ENCODE data around the gene GNRH2. TPM values are rescaled to one million over a fixed set of nuclear protein-coding genes. Genes with fewer than 3 reads are reported as not detected.

GNRH2 gene
- total and polyA plus RNA-seq, 2 donors (not counting 3 experiments of a cell fraction or from before 2014, with no cell fraction given): 1.9 TPM; not detected in 1

- no peak for FAIRE-seq
- CTCF ChIA-PET: interaction anchor here (1.0 to 1.1 kb wide), 2 partner anchors 13 to 85 kb away, joined by 3 to 4 read pairs; no protein-coding TSS in a partner anchor
- Histone ChIP-seq H3K79me2 (ENCODE audit: control insufficient read depth, insufficient read depth, low read length) (no peaks in the 10 kb centered on the region), H3K4me3 (replicated peaks in 1 of 3; ENCODE audit: insufficient read depth in 1 of 3, low read depth in 1 of 3, low read length in 3 of 3) (no peak overlapping the region), H3K9ac (replicated peaks; ENCODE audit: extremely low read depth, insufficient read depth, low read length) (no peak overlapping the region), H3K27ac (ENCODE audit: insufficient read depth, low read depth, low read length) (no peak overlapping the region), H3K9me1 (replicated peaks; ENCODE audit: control insufficient read depth, extremely low read depth, insufficient read depth, low read length) (no peaks in the 10 kb centered on the region), H2AFZ (ENCODE audit: low read depth, low read length) (no peak overlapping the region), H3K4me1 (ENCODE audit: control insufficient read depth, extremely low read depth, insufficient read depth, low read length) (no peaks in the 10 kb centered on the region), H3K9me3 (replicated peaks; ENCODE audit: control insufficient read depth, insufficient read depth, low read length) (no peaks in the 10 kb centered on the region), H4K20me1 (replicated peaks; ENCODE audit: control insufficient read depth, extremely low read depth, insufficient read depth, low read length) (no peaks in the 10 kb centered on the region), H3K27me3 (ENCODE audit: control insufficient read depth in 2 of 2, insufficient read depth in 2 of 2, low read length in 2 of 2) (no peaks in the 10 kb centered on the region), H3K36me3 (ENCODE audit: control insufficient read depth in 2 of 2, extremely low read depth in 1 of 2, insufficient read depth in 2 of 2, low read length in 2 of 2) (peaks cover 2 to 3% of the 10 kb centered on the region in 2 experiments), H3K4me2 (ENCODE audit: insufficient read depth, low read length) (no peak overlapping the region)
- no peak for DNase-seq (ENCODE audit: low read depth, low spot score)
- intact Hi-C loops (cut with micrococcal nuclease): no loop called here
- TF ChIP-seq JUN (IDR thresholded peaks at IDR 0.05; ENCODE audit: borderline replicate concordance, insufficient read depth, insufficient read length, low read depth) (no peak), FOS (IDR thresholded peaks at IDR 0.05; ENCODE audit: borderline replicate concordance, insufficient read depth, low read length) (no peak), POLR2A (IDR thresholded peaks at IDR 0.05; ENCODE audit: low read depth, low read length) (no peak), MYC (IDR thresholded peaks at IDR 0.05; ENCODE audit: low read depth, low read length) (no peak), MAX (IDR thresholded peaks at IDR 0.05; ENCODE audit: insufficient read depth, insufficient read length) (no peak), GATA2 (IDR thresholded peaks at IDR 0.05; ENCODE audit: insufficient read depth, insufficient read length, low read depth, low read length) (no peak), POLR2AphosphoS5 (IDR thresholded peaks at IDR 0.05; ENCODE audit: insufficient read depth, low read depth, low read length) (no peak), EZH2 (IDR thresholded peaks at IDR 0.05; ENCODE audit: borderline replicate concordance, low read depth, low read length, severe bottlenecking) (no peak)
- TF ChIP-seq, protein P1, sequence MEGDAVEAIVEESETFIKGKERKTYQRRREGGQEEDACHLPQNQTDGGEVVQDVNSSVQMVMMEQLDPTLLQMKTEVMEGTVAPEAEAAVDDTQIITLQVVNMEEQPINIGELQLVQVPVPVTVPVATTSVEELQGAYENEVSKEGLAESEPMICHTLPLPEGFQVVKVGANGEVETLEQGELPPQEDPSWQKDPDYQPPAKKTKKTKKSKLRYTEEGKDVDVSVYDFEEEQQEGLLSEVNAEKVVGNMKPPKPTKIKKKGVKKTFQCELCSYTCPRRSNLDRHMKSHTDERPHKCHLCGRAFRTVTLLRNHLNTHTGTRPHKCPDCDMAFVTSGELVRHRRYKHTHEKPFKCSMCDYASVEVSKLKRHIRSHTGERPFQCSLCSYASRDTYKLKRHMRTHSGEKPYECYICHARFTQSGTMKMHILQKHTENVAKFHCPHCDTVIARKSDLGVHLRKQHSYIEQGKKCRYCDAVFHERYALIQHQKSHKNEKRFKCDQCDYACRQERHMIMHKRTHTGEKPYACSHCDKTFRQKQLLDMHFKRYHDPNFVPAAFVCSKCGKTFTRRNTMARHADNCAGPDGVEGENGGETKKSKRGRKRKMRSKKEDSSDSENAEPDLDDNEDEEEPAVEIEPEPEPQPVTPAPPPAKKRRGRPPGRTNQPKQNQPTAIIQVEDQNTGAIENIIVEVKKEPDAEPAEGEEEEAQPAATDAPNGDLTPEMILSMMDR (IDR thresholded peaks at IDR 0.05; ENCODE audit: extremely low read depth in 1 of 2, insufficient read depth in 1 of 2, low read depth in 1 of 2, low read length in 2 of 2): no peak
- dilution Hi-C loops (cut with MboI; ENCODE audit: extremely low pct_ligation_motif_present, low sequenced_read_pairs): no loop called here
- POLR2A ChIA-PET: no interaction called here
- no TSS peak for BruUV-seq (replicated peaks)
Measured at GRCh38 chr20:2998728-2999127, 44.7 kb upstream of the GNRH2 start.
